HepG2 (cell line): ENCODE data around the gene ZNF860. TPM values are rescaled to one million over a fixed set of nuclear protein-coding genes. Genes with fewer than 3 reads are reported as not detected.
A peak's percentile ranks its signal among the peaks of the same experiment; 100 is the strongest.

Experiments
- E2F2 ChIP-seq: sonication (generic); formaldehyde crosslinking; IDR thresholded peaks from 2 replicates; pipeline ENCODE4 v1.4.0; 2020; ENCODE audit warnings: missing genetic modification reagents, borderline replicate concordance
- ESRRA ChIP-seq: sonication (generic); formaldehyde crosslinking; IDR thresholded peaks from 2 replicates; pipeline ENCODE4 v1.5.1; 2020; ENCODE audit warnings: mild to moderate bottlenecking, low read depth, missing genetic modification reagents
- HCFC1 ChIP-seq: fragments of 150-350 bp; IDR thresholded peaks from 2 replicates; pipeline ENCODE4 v1.6.1; 2014; ENCODE audit warnings: low read depth, low read length
- KDM1A ChIP-seq: IDR thresholded peaks from 2 replicates; pipeline ENCODE4 v1.6.1; 2016; ENCODE audit warnings: missing compliant biosample characterization
- KDM6A ChIP-seq: IDR thresholded peaks from 2 replicates; pipeline ENCODE4 v1.6.1; 2016; ENCODE audit warnings: low read depth
- MEF2D ChIP-seq: sonication (generic); formaldehyde crosslinking; IDR thresholded peaks from 2 replicates; pipeline ENCODE4 v1.5.1; 2020; ENCODE audit warnings: mild to moderate bottlenecking, missing genetic modification reagents
- MYNN ChIP-seq: sonication (generic); formaldehyde crosslinking; IDR thresholded peaks from 2 replicates; pipeline ENCODE4 v1.4.0; 2020; ENCODE audit warnings: mild to moderate bottlenecking, low read depth, missing genetic modification reagents
- NCOA2 ChIP-seq: sonication (generic); formaldehyde crosslinking; IDR thresholded peaks from 2 replicates; pipeline ENCODE4 v1.8.0; 2022; ENCODE audit warnings: inconsistent platforms
- PAWR ChIP-seq: sonication (generic); formaldehyde crosslinking; IDR thresholded peaks from 2 replicates; pipeline ENCODE4 v1.4.0; 2020; ENCODE audit warnings: missing genetic modification reagents, mild to moderate bottlenecking, borderline replicate concordance
- PRDM10 ChIP-seq: sonication (generic); formaldehyde crosslinking; IDR thresholded peaks from 2 replicates; pipeline ENCODE4 v1.4.0; 2020; ENCODE audit warnings: low read depth, missing genetic modification reagents
- PRDM15 ChIP-seq: sonication (generic); formaldehyde crosslinking; IDR thresholded peaks from 2 replicates; pipeline ENCODE4 v1.4.0; 2020; ENCODE audit warnings: missing genetic modification reagents
- ZKSCAN1 ChIP-seq: fragments of 150-350 bp; IDR thresholded peaks from 2 replicates; pipeline ENCODE4 v1.6.1; 2014; ENCODE audit warnings: low read length
- ZMYM4 ChIP-seq: sonication (generic); formaldehyde crosslinking; IDR thresholded peaks from 2 replicates; pipeline ENCODE4 v1.8.1; 2023; ENCODE audit warnings: mild to moderate bottlenecking, missing genetic modification reagents
- ZNF501 ChIP-seq: sonication (generic); formaldehyde crosslinking; IDR thresholded peaks from 2 replicates; pipeline ENCODE4 v1.5.1; 2020; ENCODE audit warnings: mild to moderate bottlenecking, moderate library complexity, missing genetic modification reagents
- ZNF703 ChIP-seq: sonication (generic); formaldehyde crosslinking; IDR thresholded peaks from 2 replicates; pipeline ENCODE4 v1.5.1; 2020; ENCODE audit warnings: missing genetic modification reagents, mild to moderate bottlenecking, moderate library complexity, borderline replicate concordance
- ZNF777 ChIP-seq: sonication (generic); formaldehyde crosslinking; IDR thresholded peaks from 2 replicates; pipeline ENCODE4 v1.4.0; 2020; ENCODE audit warnings: missing genetic modification reagents
- polyA plus RNA-seq, 8 experiments: library from polyadenylated mRNA; depleted of rRNA in 3 of 8; stranded (reverse) in 7 of 8; unstranded in 1 of 8; fragments of >200 nt; fragmentation: Illumina TruSeq in 4 of 8; extraction: Trizol in 4 of 8; gene quantifications; 2 replicates each; pipeline versions ENCODE4 v1.2.1 to v1.2.3, GENCODE V29; 2011 to 2016; ENCODE audit warnings: low read depth in 4 of 8, missing spikeins in 1 of 8, mixed read lengths in 1 of 8; ENCODE audit not compliant: insufficient read depth in 1 of 8
- total RNA-seq, 5 experiments: library from RNA; depleted of rRNA; stranded (reverse); fragments of >200 nt; fragmentation: Illumina TruSeq; extraction: Trizol; gene quantifications; 2 replicates each; pipeline ENCODE4 v1.2.3, GENCODE V29; 2016; ENCODE audit warnings: low read depth in 1 of 5
- TF ChIP-seq, protein P1 (sequence below): fragments of 450-650 bp; IDR thresholded peaks from 2 replicates; pipeline ENCODE4 v1.6.1; 2017
- TF ChIP-seq, protein P2 (sequence below): sonication (generic); formaldehyde crosslinking; IDR thresholded peaks from 2 replicates; pipeline ENCODE4 v1.4.0; 2020; ENCODE audit warnings: missing genetic modification reagents

Gene ZNF860
- total and polyA plus RNA-seq, 2 of the 13 experiments (the other 11 are each of a cell fraction or from before 2014, with no cell fraction given): 0.55 to 0.73 TPM

DNA sequence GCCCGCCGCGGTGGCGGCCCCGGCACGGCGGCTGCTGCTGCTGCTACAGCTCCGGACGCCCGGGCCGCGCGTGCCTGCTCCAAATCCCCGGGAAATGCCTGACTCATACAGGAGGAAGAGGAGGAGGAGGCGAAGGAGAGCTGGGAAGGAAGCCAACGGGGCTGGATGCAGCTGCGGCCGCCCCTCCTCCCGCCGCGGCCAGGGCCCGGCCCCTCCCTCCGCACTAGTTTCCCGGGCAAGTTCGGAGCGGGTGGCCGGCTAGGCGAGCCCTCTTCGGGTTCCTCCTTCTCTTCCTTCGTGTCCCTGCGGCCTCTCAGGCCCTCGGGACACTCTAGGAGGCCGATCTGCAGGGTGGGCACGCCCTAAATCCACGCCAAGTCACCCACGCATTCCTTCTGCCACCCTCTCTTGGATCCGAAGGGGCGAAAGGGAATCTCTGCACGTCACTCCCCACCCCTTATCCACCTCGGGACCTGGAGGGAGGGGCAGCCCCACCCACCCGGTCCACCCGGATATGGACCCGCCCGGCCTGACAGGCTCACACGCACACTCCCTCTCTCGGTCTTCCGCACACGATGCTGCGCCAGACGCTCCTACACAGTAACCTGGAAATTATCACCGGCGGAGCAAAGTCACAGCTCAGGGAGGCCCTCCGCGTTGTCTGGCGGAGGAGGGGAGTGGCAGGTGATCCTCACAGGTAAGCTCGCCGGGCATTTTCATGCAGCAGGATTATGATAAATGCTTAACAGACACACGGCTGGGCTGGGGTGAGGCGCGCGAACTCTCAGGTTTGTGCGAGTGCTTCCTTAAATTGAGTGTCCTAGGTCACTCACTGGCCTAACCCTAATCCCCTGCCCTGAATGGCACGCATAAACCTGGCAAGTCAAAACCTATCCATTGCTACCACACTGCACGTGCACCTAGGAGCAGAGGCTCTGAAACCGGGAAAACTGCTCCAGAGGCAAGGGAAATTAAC lies at the start of gene ZNF860, which contains the start of gene OSBPL10 (continued):
- no peak for TF ChIP-seq PRDM10 (CRISPR knock-in tag)
- no peak for TF ChIP-seq PRDM15 (CRISPR knock-in tag)
- no peak for TF ChIP-seq ZNF501
- TF ChIP-seq, protein P1, sequence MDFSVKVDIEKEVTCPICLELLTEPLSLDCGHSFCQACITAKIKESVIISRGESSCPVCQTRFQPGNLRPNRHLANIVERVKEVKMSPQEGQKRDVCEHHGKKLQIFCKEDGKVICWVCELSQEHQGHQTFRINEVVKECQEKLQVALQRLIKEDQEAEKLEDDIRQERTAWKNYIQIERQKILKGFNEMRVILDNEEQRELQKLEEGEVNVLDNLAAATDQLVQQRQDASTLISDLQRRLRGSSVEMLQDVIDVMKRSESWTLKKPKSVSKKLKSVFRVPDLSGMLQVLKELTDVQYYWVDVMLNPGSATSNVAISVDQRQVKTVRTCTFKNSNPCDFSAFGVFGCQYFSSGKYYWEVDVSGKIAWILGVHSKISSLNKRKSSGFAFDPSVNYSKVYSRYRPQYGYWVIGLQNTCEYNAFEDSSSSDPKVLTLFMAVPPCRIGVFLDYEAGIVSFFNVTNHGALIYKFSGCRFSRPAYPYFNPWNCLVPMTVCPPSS: no peak
- no peak for TF ChIP-seq ZKSCAN1
- TF ChIP-seq E2F2: no peak
- TF ChIP-seq NCOA2 (CRISPR knock-in tag): peak; percentile 14; the same call in 1 of the 2 replicates
- TF ChIP-seq ESRRA: no peak
- TF ChIP-seq MYNN (CRISPR knock-in tag): no peak
- peak; percentile 25 for TF ChIP-seq ZNF777 (CRISPR knock-in tag)
- TF ChIP-seq HCFC1: no peak
- TF ChIP-seq ZNF703 (CRISPR knock-in tag): no peak
- TF ChIP-seq ZMYM4: no peak; the same call in 1 of the 2 replicates
- no peak; the same call in 1 of the 2 replicates for TF ChIP-seq KDM6A
- TF ChIP-seq MEF2D (CRISPR knock-in tag): no peak
- TF ChIP-seq PAWR (CRISPR knock-in tag): no peak
- TF ChIP-seq KDM1A: no peak
- TF ChIP-seq, protein P2, sequence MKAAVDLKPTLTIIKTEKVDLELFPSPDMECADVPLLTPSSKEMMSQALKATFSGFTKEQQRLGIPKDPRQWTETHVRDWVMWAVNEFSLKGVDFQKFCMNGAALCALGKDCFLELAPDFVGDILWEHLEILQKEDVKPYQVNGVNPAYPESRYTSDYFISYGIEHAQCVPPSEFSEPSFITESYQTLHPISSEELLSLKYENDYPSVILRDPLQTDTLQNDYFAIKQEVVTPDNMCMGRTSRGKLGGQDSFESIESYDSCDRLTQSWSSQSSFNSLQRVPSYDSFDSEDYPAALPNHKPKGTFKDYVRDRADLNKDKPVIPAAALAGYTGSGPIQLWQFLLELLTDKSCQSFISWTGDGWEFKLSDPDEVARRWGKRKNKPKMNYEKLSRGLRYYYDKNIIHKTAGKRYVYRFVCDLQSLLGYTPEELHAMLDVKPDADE: no peak
